Sigmoid colon (tissue), 4 donors: ENCODE results near the gene APBB2.

Experiments
- CTCF ChIP-seq, 4 experiments: fragments of 450-650 bp in 3 of 4; fragments of 200-600 bp in 1 of 4; IDR thresholded peaks; one replicate each; pipeline ENCODE4 v1.5.1; 2016 to 2019; ENCODE audit warnings: antibody characterized with exemption in 4 of 4, mild to moderate bottlenecking in 3 of 4, moderate library complexity in 2 of 4
- EP300 ChIP-seq, 4 donors: sonication (generic); formaldehyde crosslinking; IDR thresholded peaks; one replicate each; pipeline ENCODE4 v1.6.1; 2017; ENCODE audit warnings: antibody characterized with exemption in 4 of 4
- POLR2A ChIP-seq, 2 donors: fragments of 450-650 bp; IDR thresholded peaks; one replicate each; pipeline ENCODE4 v1.6.1; 2016; ENCODE audit warnings: antibody characterized with exemption in 2 of 2, mild to moderate bottlenecking in 2 of 2, moderate library complexity in 2 of 2

GRCh38 chr4:41154814-41155177 is 59.5 kb downstream of the APBB2 start:
- no peak for TF ChIP-seq CTCF (IDR thresholded peaks at IDR 0.05)
- no peak for TF ChIP-seq EP300 (IDR thresholded peaks at IDR 0.05)
- TF ChIP-seq POLR2A (IDR thresholded peaks at IDR 0.05) = no peak
